HG03575 (cell line): ENCODE measurements around the gene KAT7.

Source experiments
- ATAC-seq: cut with Tn5 transposase; IDR thresholded peaks from one replicate; pipeline ENCODE4 v1.9.1; 2021; ENCODE audit not compliant: unreplicated experiment, insufficient number of reproducible peaks, low FRiP score; ENCODE audit errors: extremely low read depth

KAT7 gene

DNA sequence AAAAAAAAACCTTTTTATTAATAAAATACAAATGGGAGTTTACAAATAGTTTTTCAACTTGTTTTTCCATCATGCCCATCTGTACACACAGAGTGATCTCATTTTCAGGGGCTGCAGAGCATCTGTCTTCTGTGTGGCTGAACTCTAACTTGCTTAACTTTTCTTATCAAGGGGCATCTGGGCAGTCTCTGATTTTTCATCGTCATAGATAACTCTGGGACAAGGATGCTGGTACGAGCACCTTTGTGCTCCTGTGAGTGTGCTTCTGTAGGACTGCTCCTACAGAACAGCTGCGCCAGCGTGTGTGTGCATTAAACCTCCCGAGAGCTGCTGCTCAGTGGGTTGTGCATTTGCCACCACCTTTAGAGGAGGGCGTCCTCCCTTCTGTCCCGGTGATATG lies 94.0 kb downstream of the KAT7 start:
- ATAC-seq: no peak
